Measurements from ENCODE around the gene NBPF4. TPM values are rescaled to one million over a fixed set of nuclear protein-coding genes. Genes with fewer than 3 reads are reported as not detected.
"Not testable (repeated sequence)": the region's sequence is repeated elsewhere in the genome, so short reads cannot be mapped to it uniquely, and the experiment has no call there.

The NBPF4 gene
- polyA plus RNA-seq (ENCODE audit: insufficient read length in 4 of 4) = not detected

GRCh38 chr1:108243976-108244375 is at the start of gene NBPF4:
Gene NBPF4 (minus strand): TSS chr1:108244076. CDS start chr1:108243761, 315 bp downstream.
- DNase-seq (ENCODE audit: low read depth in 4 of 4, low spot score in 2 of 4) = not testable (repeated sequence)

- DNase-seq (ENCODE audit: low read depth in 4 of 4, low spot score in 2 of 4) = not testable (repeated sequence)
These were observed 38.8 kb upstream of the NBPF4 start for GRCh38 chr1:108282528-108283257.

GRCh38 chr1:108272485-108273327 is 28.8 kb upstream of the NBPF4 start:
- not testable (repeated sequence) for DNase-seq (ENCODE audit: low read depth in 4 of 4, low spot score in 2 of 4)

- not testable (repeated sequence) for DNase-seq (ENCODE audit: low read depth in 4 of 4, low spot score in 2 of 4)
These were observed 23.2 kb upstream of the NBPF4 start for GRCh38 chr1:108267097-108267496.

GRCh38 chr1:108261967-108262366 is 18.1 kb upstream of the NBPF4 start:
- not testable (repeated sequence) for DNase-seq (ENCODE audit: low read depth in 4 of 4, low spot score in 2 of 4)

GRCh38 chr1:108261519-108261918 is 17.6 kb upstream of the NBPF4 start:
- not testable (repeated sequence) for DNase-seq (ENCODE audit: low read depth in 4 of 4, low spot score in 2 of 4)

GRCh38 chr1:108260578-108261259 is 16.8 kb upstream of the NBPF4 start:
- not testable (repeated sequence) for DNase-seq (ENCODE audit: low read depth in 4 of 4, low spot score in 2 of 4)

GRCh38 chr1:108255426-108255825 is 11.6 kb upstream of the NBPF4 start:
- DNase-seq (ENCODE audit: low read depth in 4 of 4, low spot score in 2 of 4) = not testable (repeated sequence)

GRCh38 chr1:108239426-108239825 is 4.5 kb downstream of the NBPF4 start:
- not testable (repeated sequence) for DNase-seq (ENCODE audit: low read depth in 4 of 4, low spot score in 2 of 4)

GRCh38 chr1:108235308-108235707 is 8.6 kb downstream of the NBPF4 start:
- DNase-seq (ENCODE audit: low read depth in 4 of 4, low spot score in 2 of 4) = not testable (repeated sequence)

- not testable (repeated sequence) for DNase-seq (ENCODE audit: low read depth in 4 of 4, low spot score in 2 of 4)
These were observed 11.7 kb downstream of the NBPF4 start for GRCh38 chr1:108232183-108232582.

GRCh38 chr1:108229976-108230375 is 13.9 kb downstream of the NBPF4 start:
- DNase-seq (ENCODE audit: low read depth in 4 of 4, low spot score in 2 of 4) = not testable (repeated sequence)

GRCh38 chr1:108227772-108228171 is 16.1 kb downstream of the NBPF4 start:
- not testable (repeated sequence) for DNase-seq (ENCODE audit: low read depth in 4 of 4, low spot score in 2 of 4)

GRCh38 chr1:108226855-108227254 is 17.0 kb downstream of the NBPF4 start:
- DNase-seq (ENCODE audit: low read depth in 4 of 4, low spot score in 2 of 4) = not testable (repeated sequence)

GRCh38 chr1:108223226-108223625 is 20.6 kb downstream of the NBPF4 start:
- DNase-seq (ENCODE audit: low read depth in 4 of 4, low spot score in 2 of 4) = not testable (repeated sequence)

- not testable (repeated sequence) for DNase-seq (ENCODE audit: low read depth in 4 of 4, low spot score in 2 of 4)
These were observed 26.2 kb downstream of the NBPF4 start for GRCh38 chr1:108217515-108218174.

GRCh38 chr1:108217007-108217406 is 26.9 kb downstream of the NBPF4 start:
- DNase-seq (ENCODE audit: low read depth in 4 of 4, low spot score in 2 of 4) = not testable (repeated sequence)

GRCh38 chr1:108216028-108216890 is 27.6 kb downstream of the NBPF4 start:
- DNase-seq (ENCODE audit: low read depth in 4 of 4, low spot score in 2 of 4) = not testable (repeated sequence)

All from left renal cortex interstitium (tissue), 4 donors.